Thyroid gland (tissue), 4 donors: Measurements from ENCODE around the gene CSPG4.

ENCODE experiments used
- CTCF ChIP-seq, 6 experiments: fragments of 200-600 bp in 3 of 6; fragments of 450-650 bp in 3 of 6; sonication (generic) in 3 of 6; IDR thresholded peaks; one replicate each; pipeline ENCODE4 v1.5.1; 2016 to 2019; ENCODE audit warnings: antibody characterized with exemption in 6 of 6, mild to moderate bottlenecking in 2 of 6, inconsistent platforms in 1 of 6, moderate library complexity in 1 of 6
- POLR2A ChIP-seq, 2 donors: fragments of 450-650 bp; IDR thresholded peaks; one replicate each; pipeline ENCODE4 v1.6.1; 2017; ENCODE audit warnings: antibody characterized with exemption in 2 of 2, mild to moderate bottlenecking in 2 of 2, moderate library complexity in 1 of 2

GRCh38 chr15:75720297-75720696, 7.6 kb upstream of the CSPG4 start:
- no peak for TF ChIP-seq CTCF (IDR thresholded peaks at IDR 0.05)
- TF ChIP-seq POLR2A (IDR thresholded peaks at IDR 0.05): no peak
